Tibial nerve (tissue), 4 donors: ENCODE results near the gene LRTM1.

Experiments
- CTCF ChIP-seq, 5 experiments: fragments of 200-600 bp in 3 of 5; fragments of 450-650 bp in 2 of 5; sonication (generic) in 3 of 5; IDR thresholded peaks; one replicate each; pipeline ENCODE4 v1.5.1; 2016 to 2019; ENCODE audit warnings: antibody characterized with exemption in 5 of 5, mild to moderate bottlenecking in 3 of 5, moderate library complexity in 2 of 5
- EP300 ChIP-seq, 2 donors: sonication (generic); formaldehyde crosslinking; IDR thresholded peaks; one replicate each; pipeline ENCODE4 v1.6.1; 2017; ENCODE audit warnings: antibody characterized with exemption in 2 of 2, mild to moderate bottlenecking in 1 of 2
- POLR2A ChIP-seq, 2 donors: fragments of 450-650 bp; IDR thresholded peaks; one replicate each; pipeline ENCODE4 v1.6.1; 2017; ENCODE audit warnings: antibody characterized with exemption in 2 of 2, mild to moderate bottlenecking in 2 of 2, moderate library complexity in 2 of 2

- TF ChIP-seq CTCF (IDR thresholded peaks at IDR 0.05) (no peak), POLR2A (IDR thresholded peaks at IDR 0.05) (no peak), EP300 (IDR thresholded peaks at IDR 0.05) (no peak)
Measured at GRCh38 chr3:54960082-54960481, 32.2 kb upstream of the LRTM1 start.
